HL-60 (cell line): ENCODE measurements around the gene ANKRD63.

Experiments used
- TF ChIP-seq, protein P1 (sequence below): IDR thresholded peaks from one replicate; pipeline ENCODE4 v1.5.1; 2011; ENCODE audit warnings: low read length, control low read depth, inconsistent platforms; ENCODE audit not compliant: insufficient read depth
- TF ChIP-seq, protein P2 (sequence below): IDR thresholded peaks from 2 replicates; pipeline ENCODE4 v1.6.1; 2012; ENCODE audit warnings: low read depth; ENCODE audit not compliant: insufficient replicate concordance

DNA sequence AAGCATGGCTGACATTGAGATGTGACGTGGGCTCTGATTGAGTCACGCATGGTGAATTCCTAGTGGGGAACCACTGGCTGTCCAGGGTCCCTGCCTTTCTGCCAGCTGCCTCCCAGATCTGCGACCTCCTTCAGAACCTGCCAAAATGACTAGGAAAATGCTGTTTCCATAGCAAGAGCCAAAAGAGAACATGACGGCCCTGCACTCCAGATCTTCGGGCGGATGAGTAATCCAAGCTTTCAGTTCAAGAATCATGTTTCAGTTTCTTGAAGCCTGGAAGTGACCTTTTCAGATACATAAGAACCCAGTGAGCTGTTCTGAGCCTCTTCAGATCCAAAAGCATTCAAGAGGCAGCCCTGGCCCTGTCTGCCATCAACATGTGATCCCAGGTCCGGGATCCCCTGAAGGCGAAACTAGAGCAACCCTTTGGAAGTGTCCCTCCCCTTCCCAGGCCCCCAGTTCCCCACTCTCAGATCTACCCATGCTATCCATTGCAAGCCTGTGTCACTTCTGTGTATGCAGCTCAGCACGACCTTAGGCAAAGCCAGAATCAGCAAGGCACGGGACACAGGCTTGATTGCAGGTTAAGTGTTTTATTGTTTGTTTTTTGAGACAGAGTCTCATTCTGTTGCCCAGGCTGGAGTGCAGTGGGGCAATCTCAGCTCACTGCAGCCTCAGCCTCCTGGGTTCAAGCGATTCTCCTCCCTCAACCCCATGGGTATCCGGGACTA, 19.7 kb downstream of the ANKRD63 start:
- TF ChIP-seq, protein P1, sequence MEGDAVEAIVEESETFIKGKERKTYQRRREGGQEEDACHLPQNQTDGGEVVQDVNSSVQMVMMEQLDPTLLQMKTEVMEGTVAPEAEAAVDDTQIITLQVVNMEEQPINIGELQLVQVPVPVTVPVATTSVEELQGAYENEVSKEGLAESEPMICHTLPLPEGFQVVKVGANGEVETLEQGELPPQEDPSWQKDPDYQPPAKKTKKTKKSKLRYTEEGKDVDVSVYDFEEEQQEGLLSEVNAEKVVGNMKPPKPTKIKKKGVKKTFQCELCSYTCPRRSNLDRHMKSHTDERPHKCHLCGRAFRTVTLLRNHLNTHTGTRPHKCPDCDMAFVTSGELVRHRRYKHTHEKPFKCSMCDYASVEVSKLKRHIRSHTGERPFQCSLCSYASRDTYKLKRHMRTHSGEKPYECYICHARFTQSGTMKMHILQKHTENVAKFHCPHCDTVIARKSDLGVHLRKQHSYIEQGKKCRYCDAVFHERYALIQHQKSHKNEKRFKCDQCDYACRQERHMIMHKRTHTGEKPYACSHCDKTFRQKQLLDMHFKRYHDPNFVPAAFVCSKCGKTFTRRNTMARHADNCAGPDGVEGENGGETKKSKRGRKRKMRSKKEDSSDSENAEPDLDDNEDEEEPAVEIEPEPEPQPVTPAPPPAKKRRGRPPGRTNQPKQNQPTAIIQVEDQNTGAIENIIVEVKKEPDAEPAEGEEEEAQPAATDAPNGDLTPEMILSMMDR, result no peak
- TF ChIP-seq, protein P2, sequence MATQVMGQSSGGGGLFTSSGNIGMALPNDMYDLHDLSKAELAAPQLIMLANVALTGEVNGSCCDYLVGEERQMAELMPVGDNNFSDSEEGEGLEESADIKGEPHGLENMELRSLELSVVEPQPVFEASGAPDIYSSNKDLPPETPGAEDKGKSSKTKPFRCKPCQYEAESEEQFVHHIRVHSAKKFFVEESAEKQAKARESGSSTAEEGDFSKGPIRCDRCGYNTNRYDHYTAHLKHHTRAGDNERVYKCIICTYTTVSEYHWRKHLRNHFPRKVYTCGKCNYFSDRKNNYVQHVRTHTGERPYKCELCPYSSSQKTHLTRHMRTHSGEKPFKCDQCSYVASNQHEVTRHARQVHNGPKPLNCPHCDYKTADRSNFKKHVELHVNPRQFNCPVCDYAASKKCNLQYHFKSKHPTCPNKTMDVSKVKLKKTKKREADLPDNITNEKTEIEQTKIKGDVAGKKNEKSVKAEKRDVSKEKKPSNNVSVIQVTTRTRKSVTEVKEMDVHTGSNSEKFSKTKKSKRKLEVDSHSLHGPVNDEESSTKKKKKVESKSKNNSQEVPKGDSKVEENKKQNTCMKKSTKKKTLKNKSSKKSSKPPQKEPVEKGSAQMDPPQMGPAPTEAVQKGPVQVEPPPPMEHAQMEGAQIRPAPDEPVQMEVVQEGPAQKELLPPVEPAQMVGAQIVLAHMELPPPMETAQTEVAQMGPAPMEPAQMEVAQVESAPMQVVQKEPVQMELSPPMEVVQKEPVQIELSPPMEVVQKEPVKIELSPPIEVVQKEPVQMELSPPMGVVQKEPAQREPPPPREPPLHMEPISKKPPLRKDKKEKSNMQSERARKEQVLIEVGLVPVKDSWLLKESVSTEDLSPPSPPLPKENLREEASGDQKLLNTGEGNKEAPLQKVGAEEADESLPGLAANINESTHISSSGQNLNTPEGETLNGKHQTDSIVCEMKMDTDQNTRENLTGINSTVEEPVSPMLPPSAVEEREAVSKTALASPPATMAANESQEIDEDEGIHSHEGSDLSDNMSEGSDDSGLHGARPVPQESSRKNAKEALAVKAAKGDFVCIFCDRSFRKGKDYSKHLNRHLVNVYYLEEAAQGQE, result no peak
